GM23338 (cell line): ENCODE measurements around the gene CCDC91.

Source experiments
- CREB1 ChIP-seq: fragments of 250-450 bp; sonication (Bioruptor Pico); IDR thresholded peaks from 2 replicates; pipeline ENCODE4 v1.5.0; 2020; ENCODE audit warnings: low read depth, mild to moderate bottlenecking, moderate library complexity
- EZH2 ChIP-seq: fragments of 200-600 bp; sonication (generic); IDR thresholded peaks from one replicate; pipeline ENCODE4 v1.8.0; 2017; ENCODE audit warnings: antibody characterized with exemption, mild to moderate bottlenecking, low read depth; ENCODE audit not compliant: unreplicated experiment
- EZH2phosphoT487 ChIP-seq: fragments of 200-600 bp; sonication (generic); IDR thresholded peaks from one replicate; pipeline ENCODE4 v1.8.1; 2018; ENCODE audit warnings: antibody characterized with exemption; ENCODE audit not compliant: unreplicated experiment
- JUNB ChIP-seq: IDR thresholded peaks from one replicate; pipeline ENCODE4 v1.6.1; 2016; ENCODE audit warnings: antibody characterized with exemption; ENCODE audit not compliant: unreplicated experiment
- NANOG ChIP-seq: IDR thresholded peaks from 2 replicates; pipeline ENCODE4 v1.6.1; 2016; ENCODE audit warnings: antibody characterized with exemption, borderline replicate concordance
- POLR2AphosphoS5 ChIP-seq: IDR thresholded peaks from 2 replicates; pipeline ENCODE4 v1.6.1; 2016; ENCODE audit warnings: antibody characterized with exemption, low read depth
- STAT1 ChIP-seq: IDR thresholded peaks from one replicate; pipeline ENCODE4 v1.6.1; 2016; ENCODE audit warnings: antibody characterized with exemption; ENCODE audit not compliant: unreplicated experiment
- ZNF114 ChIP-seq: fragments of 250-450 bp; sonication (Bioruptor Pico); IDR thresholded peaks from 2 replicates; pipeline ENCODE4 v1.5.0; 2020; ENCODE audit warnings: mild to moderate bottlenecking, moderate library complexity
- ZNF331 ChIP-seq: fragments of 250-450 bp; sonication (Bioruptor Pico); IDR thresholded peaks from 2 replicates; pipeline ENCODE4 v1.5.0; 2020; ENCODE audit warnings: low read depth, mild to moderate bottlenecking, moderate library complexity
- TF ChIP-seq, protein P1 (sequence below), 2 experiments: fragments of 200-600 bp in 1 of 2; sonication (generic) in 1 of 2; conservative IDR thresholded peaks; 2 replicates each; pipeline versions ENCODE4 v1.5.1 to v1.6.1; 2016 to 2017; ENCODE audit warnings: antibody characterized with exemption in 2 of 2, low read depth in 2 of 2, mild to moderate bottlenecking in 2 of 2, moderate library complexity in 1 of 2
- TF ChIP-seq, protein P2 (sequence below): IDR thresholded peaks from one replicate; pipeline ENCODE4 v1.6.1; 2018; ENCODE audit warnings: antibody characterized with exemption; ENCODE audit not compliant: unreplicated experiment
- TF ChIP-seq, protein P3 (sequence below): IDR thresholded peaks from 2 replicates; pipeline ENCODE4 v1.6.1; 2016; ENCODE audit warnings: antibody characterized with exemption
- TF ChIP-seq, protein P4 (sequence below): fragments of 250-450 bp; sonication (Bioruptor Pico); IDR thresholded peaks from 2 replicates; pipeline ENCODE4 v1.5.0; 2020; ENCODE audit warnings: mild to moderate bottlenecking, moderate library complexity

DNA sequence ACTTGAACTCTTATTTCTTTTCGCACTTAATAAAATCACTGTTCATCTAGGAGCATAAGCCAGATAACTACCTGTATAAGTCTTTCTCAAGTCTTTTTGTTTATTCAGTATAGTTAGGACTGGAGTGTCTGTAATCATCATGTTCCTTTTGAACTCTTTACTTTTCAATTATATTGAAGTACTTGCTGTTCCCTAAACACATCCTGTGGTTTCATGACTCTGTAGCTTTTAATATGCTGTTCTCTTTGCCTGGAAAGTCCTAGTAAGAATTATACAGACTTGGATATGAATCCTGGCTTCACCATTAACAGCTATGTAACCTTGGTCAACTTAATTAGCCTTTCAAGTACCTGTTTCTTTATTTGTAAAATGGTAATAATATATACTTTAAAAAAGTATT is 88.2 kb downstream of the CCDC91 start:
- TF ChIP-seq EZH2 (no peak), STAT1 (no peak), NANOG (no peak), EZH2phosphoT487 (no peak), POLR2AphosphoS5 (no peak), CREB1 (no peak), JUNB (no peak), ZNF114 (CRISPR knock-in tag) (no peak), ZNF331 (CRISPR knock-in tag) (no peak)
- TF ChIP-seq, protein P1, sequence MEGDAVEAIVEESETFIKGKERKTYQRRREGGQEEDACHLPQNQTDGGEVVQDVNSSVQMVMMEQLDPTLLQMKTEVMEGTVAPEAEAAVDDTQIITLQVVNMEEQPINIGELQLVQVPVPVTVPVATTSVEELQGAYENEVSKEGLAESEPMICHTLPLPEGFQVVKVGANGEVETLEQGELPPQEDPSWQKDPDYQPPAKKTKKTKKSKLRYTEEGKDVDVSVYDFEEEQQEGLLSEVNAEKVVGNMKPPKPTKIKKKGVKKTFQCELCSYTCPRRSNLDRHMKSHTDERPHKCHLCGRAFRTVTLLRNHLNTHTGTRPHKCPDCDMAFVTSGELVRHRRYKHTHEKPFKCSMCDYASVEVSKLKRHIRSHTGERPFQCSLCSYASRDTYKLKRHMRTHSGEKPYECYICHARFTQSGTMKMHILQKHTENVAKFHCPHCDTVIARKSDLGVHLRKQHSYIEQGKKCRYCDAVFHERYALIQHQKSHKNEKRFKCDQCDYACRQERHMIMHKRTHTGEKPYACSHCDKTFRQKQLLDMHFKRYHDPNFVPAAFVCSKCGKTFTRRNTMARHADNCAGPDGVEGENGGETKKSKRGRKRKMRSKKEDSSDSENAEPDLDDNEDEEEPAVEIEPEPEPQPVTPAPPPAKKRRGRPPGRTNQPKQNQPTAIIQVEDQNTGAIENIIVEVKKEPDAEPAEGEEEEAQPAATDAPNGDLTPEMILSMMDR (conservative IDR thresholded peaks at IDR 0.05; ENCODE audit: low read depth in 2 of 2) = no peak
- TF ChIP-seq, protein P2, sequence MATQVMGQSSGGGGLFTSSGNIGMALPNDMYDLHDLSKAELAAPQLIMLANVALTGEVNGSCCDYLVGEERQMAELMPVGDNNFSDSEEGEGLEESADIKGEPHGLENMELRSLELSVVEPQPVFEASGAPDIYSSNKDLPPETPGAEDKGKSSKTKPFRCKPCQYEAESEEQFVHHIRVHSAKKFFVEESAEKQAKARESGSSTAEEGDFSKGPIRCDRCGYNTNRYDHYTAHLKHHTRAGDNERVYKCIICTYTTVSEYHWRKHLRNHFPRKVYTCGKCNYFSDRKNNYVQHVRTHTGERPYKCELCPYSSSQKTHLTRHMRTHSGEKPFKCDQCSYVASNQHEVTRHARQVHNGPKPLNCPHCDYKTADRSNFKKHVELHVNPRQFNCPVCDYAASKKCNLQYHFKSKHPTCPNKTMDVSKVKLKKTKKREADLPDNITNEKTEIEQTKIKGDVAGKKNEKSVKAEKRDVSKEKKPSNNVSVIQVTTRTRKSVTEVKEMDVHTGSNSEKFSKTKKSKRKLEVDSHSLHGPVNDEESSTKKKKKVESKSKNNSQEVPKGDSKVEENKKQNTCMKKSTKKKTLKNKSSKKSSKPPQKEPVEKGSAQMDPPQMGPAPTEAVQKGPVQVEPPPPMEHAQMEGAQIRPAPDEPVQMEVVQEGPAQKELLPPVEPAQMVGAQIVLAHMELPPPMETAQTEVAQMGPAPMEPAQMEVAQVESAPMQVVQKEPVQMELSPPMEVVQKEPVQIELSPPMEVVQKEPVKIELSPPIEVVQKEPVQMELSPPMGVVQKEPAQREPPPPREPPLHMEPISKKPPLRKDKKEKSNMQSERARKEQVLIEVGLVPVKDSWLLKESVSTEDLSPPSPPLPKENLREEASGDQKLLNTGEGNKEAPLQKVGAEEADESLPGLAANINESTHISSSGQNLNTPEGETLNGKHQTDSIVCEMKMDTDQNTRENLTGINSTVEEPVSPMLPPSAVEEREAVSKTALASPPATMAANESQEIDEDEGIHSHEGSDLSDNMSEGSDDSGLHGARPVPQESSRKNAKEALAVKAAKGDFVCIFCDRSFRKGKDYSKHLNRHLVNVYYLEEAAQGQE = no peak
- TF ChIP-seq, protein P3, sequence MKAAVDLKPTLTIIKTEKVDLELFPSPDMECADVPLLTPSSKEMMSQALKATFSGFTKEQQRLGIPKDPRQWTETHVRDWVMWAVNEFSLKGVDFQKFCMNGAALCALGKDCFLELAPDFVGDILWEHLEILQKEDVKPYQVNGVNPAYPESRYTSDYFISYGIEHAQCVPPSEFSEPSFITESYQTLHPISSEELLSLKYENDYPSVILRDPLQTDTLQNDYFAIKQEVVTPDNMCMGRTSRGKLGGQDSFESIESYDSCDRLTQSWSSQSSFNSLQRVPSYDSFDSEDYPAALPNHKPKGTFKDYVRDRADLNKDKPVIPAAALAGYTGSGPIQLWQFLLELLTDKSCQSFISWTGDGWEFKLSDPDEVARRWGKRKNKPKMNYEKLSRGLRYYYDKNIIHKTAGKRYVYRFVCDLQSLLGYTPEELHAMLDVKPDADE = no peak
- TF ChIP-seq, protein P4, sequence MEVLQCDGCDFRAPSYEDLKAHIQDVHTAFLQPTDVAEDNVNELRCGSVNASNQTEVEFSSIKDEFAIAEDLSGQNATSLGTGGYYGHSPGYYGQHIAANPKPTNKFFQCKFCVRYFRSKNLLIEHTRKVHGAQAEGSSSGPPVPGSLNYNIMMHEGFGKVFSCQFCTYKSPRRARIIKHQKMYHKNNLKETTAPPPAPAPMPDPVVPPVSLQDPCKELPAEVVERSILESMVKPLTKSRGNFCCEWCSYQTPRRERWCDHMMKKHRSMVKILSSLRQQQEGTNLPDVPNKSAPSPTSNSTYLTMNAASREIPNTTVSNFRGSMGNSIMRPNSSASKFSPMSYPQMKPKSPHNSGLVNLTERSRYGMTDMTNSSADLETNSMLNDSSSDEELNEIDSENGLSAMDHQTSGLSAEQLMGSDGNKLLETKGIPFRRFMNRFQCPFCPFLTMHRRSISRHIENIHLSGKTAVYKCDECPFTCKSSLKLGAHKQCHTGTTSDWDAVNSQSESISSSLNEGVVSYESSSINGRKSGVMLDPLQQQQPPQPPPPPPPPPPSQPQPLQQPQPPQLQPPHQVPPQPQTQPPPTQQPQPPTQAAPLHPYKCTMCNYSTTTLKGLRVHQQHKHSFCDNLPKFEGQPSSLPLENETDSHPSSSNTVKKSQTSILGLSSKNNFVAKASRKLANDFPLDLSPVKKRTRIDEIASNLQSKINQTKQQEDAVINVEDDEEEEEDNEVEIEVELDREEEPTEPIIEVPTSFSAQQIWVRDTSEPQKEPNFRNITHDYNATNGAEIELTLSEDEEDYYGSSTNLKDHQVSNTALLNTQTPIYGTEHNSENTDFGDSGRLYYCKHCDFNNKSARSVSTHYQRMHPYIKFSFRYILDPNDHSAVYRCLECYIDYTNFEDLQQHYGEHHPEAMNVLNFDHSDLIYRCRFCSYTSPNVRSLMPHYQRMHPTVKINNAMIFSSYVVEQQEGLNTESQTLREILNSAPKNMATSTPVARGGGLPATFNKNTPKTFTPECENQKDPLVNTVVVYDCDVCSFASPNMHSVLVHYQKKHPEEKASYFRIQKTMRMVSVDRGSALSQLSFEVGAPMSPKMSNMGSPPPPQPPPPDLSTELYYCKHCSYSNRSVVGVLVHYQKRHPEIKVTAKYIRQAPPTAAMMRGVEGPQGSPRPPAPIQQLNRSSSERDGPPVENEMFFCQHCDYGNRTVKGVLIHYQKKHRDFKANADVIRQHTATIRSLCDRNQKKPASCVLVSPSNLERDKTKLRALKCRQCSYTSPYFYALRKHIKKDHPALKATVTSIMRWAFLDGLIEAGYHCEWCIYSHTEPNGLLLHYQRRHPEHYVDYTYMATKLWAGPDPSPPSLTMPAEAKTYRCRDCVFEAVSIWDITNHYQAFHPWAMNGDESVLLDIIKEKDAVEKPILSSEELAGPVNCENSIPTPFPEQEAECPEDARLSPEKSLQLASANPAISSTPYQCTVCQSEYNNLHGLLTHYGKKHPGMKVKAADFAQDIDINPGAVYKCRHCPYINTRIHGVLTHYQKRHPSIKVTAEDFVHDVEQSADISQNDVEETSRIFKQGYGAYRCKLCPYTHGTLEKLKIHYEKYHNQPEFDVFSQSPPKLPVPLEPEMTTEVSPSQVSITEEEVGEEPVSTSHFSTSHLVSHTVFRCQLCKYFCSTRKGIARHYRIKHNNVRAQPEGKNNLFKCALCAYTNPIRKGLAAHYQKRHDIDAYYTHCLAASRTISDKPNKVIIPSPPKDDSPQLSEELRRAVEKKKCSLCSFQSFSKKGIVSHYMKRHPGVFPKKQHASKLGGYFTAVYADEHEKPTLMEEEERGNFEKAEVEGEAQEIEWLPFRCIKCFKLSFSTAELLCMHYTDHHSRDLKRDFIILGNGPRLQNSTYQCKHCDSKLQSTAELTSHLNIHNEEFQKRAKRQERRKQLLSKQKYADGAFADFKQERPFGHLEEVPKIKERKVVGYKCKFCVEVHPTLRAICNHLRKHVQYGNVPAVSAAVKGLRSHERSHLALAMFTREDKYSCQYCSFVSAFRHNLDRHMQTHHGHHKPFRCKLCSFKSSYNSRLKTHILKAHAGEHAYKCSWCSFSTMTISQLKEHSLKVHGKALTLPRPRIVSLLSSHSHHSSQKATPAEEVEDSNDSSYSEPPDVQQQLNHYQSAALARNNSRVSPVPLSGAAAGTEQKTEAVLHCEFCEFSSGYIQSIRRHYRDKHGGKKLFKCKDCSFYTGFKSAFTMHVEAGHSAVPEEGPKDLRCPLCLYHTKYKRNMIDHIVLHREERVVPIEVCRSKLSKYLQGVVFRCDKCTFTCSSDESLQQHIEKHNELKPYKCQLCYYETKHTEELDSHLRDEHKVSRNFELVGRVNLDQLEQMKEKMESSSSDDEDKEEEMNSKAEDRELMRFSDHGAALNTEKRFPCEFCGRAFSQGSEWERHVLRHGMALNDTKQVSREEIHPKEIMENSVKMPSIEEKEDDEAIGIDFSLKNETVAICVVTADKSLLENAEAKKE = no peak
